IPS-18a (cell line): Measurements from ENCODE around the gene NAT8L.

Experiments
- H3K27ac ChIP-seq: one replicate; pipeline ENCODE4 v1.5.1; 2013; ENCODE audit warnings: low read length
- H3K27me3 ChIP-seq: one replicate; pipeline ENCODE4 v1.6.1; 2013; ENCODE audit warnings: mild to moderate bottlenecking, low read length; ENCODE audit not compliant: control insufficient read depth, insufficient read depth
- H3K36me3 ChIP-seq: one replicate; pipeline ENCODE4 v1.6.1; 2013; ENCODE audit warnings: low read depth, low read length; ENCODE audit not compliant: control insufficient read depth
- H3K4me1 ChIP-seq: one replicate; pipeline ENCODE4 v1.6.1; 2013; ENCODE audit warnings: low read depth, low read length; ENCODE audit not compliant: control insufficient read depth
- H3K4me3 ChIP-seq: one replicate; pipeline ENCODE4 v1.5.1; 2013; ENCODE audit warnings: low read length
- H3K9ac ChIP-seq: one replicate; pipeline ENCODE4 v1.6.1; 2013; ENCODE audit warnings: mild to moderate bottlenecking, low read length, moderate library complexity
- H3K9me3 ChIP-seq: one replicate; pipeline ENCODE4 v1.6.1; 2013; ENCODE audit warnings: low read depth, low read length; ENCODE audit not compliant: control insufficient read depth

The NAT8L gene

DNA sequence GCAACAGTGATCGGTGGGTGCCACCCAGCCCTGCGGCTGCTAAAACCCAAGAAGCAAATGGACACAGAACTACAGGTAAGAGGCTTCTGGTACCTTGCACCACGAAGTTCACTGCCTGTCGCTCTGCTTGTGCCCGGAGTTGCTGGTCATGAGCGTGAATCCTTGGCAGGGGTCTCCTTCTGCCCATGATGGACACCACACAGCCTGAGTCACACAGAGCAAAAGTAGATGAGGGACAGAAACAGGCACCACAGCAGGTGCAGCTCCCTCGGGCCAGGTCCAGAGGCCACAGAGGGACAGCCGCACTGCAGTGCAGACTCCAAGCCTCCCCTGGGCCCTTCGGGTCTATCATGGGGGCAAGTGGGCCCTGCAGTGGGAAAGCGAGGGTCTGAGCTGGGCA lies 22.4 kb downstream of the NAT8L start:
- Histone ChIP-seq H3K9me3 (no peaks in the 10 kb centered on the region), H3K4me1 (no peaks in the 10 kb centered on the region), H3K36me3 (no peaks in the 10 kb centered on the region), H3K27me3 (no peaks in the 10 kb centered on the region), H3K27ac (no peak overlapping the region), H3K9ac (no peak overlapping the region), H3K4me3 (no peak overlapping the region)

DNA sequence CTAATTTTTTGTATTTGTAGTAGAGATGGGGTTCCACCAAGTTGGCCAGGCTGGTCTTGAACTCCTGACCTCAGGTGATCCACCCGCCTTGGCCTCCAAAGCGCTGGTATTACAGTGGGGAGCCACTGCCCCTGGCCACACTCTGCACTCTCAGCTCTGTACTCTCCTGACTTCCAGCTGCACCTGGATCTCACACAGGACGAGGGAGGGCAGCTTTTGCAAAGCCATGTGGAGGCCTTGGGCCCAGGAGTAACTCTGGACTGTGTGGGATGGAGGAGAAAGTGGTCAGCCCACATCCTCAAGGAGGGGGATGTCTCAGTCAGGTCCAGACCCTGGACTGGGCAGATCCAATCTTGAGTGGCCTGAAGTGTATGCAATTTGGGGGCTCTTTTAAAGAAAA lies 23.0 kb downstream of the NAT8L start:
- Histone ChIP-seq H3K36me3 (no peaks in the 10 kb centered on the region), H3K9ac (no peak overlapping the region), H3K27me3 (no peaks in the 10 kb centered on the region), H3K4me3 (no peak overlapping the region), H3K9me3 (no peaks in the 10 kb centered on the region), H3K4me1 (no peaks in the 10 kb centered on the region), H3K27ac (no peak overlapping the region)

DNA sequence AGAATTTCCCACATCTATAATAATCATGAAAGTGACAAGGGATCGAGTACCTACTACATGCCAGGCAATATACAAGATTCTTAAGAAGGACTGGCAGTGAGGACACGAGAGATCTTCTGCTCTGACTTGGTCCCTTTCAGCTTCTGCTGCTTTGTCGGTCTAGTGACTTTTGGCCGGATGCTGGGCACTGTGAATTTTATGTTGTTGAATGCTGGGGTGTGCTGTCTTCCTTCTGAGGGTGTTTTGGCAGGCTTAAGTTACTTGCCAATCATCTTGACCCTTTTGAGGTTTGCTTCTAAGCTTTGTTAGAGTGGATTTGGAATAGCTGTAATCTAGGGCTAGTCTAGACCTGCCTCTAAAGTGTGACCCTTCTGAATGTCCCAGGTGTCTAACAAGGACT lies 23.5 kb downstream of the NAT8L start:
- no peaks in the 10 kb centered on the region for H3K4me1 ChIP-seq
- H3K27me3 ChIP-seq, result no peaks in the 10 kb centered on the region
- no peaks in the 10 kb centered on the region for H3K9me3 ChIP-seq
- H3K36me3 ChIP-seq, result no peaks in the 10 kb centered on the region
- no peak overlapping the region for H3K9ac ChIP-seq
- no peak overlapping the region for H3K27ac ChIP-seq
- no peak overlapping the region for H3K4me3 ChIP-seq

DNA sequence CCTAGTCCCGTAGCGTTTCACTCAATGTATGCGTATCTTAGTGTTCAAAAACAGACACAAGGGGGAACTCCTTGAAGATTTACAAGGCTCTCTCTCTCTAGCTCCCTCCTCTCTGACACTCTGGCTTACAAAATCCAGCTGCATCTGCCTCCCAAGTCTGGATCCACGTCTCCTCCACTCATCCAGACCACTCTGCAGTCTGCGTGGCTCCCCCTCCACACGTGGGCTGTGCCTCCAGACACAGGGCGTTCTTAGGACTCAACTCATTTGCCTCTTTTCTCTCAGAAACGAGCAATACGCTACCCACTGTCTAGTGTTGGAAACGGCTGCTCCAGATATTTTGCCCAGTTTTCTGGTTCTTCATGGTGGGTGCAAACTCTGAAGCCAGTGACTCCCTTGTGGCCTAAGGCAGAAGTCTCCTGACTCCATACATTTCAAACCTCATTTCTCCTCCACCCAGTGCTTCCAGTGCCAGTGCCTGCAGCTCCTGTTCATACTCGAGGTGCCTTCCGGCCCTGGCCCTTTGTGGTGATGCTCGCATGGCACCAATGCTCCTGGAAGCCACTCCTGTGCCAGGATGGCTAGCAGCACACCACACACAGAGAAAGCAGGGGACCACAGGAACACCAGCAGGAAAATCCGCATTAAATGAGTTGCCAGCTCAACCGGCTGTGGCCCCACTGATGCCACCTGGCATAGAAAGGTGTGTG lies 24.1 kb downstream of the NAT8L start:
- Histone ChIP-seq H3K36me3 (no peaks in the 10 kb centered on the region), H3K27ac (no peak overlapping the region), H3K4me1 (no peaks in the 10 kb centered on the region), H3K4me3 (no peak overlapping the region), H3K27me3 (no peaks in the 10 kb centered on the region), H3K9ac (no peak overlapping the region), H3K9me3 (no peaks in the 10 kb centered on the region)

DNA sequence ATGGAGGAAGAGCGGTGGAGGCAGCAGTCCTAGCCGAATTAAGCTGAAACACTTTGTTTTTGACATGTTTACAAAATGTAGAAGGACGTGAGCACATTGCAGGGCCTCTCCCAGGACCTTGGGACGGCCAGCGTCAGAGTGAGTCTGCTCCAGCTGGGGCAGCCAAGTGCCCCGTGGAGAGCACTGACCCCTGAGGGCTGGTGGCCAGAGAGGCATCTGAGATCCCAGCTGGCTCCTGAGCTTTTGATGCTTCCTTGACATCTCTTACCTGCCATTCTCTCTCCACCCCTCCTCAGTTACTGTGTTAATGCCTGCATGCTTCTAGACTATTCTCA lies 24.7 kb downstream of the NAT8L start:
- Histone ChIP-seq H3K27me3 (no peaks in the 10 kb centered on the region), H3K4me1 (no peaks in the 10 kb centered on the region), H3K36me3 (no peaks in the 10 kb centered on the region), H3K27ac (no peak overlapping the region), H3K4me3 (no peak overlapping the region), H3K9me3 (no peaks in the 10 kb centered on the region), H3K9ac (no peak overlapping the region)

DNA sequence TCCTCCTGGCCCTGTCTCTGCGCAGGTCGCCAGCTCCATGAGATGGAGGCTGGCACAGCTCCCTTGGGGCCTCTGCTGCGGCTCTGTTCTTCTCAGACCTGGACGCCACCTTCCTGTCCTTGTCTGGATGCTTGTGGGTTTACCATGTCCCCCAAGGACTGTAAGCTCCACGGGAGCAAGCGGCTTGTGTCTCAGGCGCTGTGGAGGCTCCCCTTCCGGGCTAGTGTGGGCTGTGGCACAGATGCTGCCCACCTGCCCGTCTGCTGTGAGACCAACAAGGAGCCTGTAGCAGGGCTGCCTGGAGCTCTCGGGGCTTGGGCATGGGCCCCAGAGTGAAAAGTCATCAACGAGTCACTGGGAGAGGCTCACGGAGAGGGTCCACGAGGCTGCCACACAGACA lies 25.2 kb downstream of the NAT8L start:
- Histone ChIP-seq H3K4me1 (no peaks in the 10 kb centered on the region), H3K36me3 (no peaks in the 10 kb centered on the region), H3K4me3 (no peak overlapping the region), H3K27me3 (no peaks in the 10 kb centered on the region), H3K27ac (no peak overlapping the region), H3K9me3 (no peaks in the 10 kb centered on the region), H3K9ac (no peak overlapping the region)

DNA sequence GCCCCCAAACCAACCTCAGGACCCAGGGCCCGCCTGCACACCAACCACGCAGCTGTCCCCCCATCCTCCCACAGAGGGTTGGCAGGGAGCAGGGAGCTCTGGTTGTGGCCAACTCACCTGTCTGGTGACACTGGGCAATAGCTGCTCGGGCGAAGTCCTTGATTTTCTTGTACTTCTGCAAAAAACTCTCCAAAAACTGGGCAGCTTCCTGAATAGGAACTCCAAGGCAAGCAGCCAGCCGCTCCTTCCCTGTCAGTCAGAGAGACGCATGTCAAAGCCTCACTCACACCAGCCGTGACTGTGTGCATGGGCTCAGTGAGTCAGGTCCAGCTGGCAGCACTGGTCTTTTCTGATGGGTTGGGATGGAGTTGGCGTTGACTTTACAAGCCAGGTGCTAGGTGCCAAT lies 26.4 kb downstream of the NAT8L start:
- H3K27ac ChIP-seq, result no peak overlapping the region
- H3K27me3 ChIP-seq, result no peaks in the 10 kb centered on the region
- no peaks in the 10 kb centered on the region for H3K4me1 ChIP-seq
- H3K9me3 ChIP-seq, result no peaks in the 10 kb centered on the region
- no peaks in the 10 kb centered on the region for H3K36me3 ChIP-seq
- no peak overlapping the region for H3K4me3 ChIP-seq
- no peak overlapping the region for H3K9ac ChIP-seq

DNA sequence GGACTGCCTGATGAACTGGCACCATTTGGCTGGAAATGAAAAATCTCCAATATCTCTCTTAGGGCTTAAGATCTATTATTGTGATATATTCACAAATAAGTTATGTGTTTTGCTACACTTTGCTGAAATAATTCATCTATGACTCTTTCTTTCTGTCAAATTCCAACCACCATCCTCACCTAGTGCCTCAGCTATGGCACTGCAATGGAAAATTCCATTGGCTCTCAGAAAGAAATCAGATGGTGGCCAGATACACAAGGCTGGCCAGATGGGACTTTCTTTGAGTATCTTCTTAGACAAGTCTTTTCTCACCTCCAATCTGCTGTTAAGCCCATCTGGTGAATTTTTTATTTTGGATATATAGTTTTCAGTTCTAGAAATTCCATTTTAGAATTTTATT lies 28.0 kb downstream of the NAT8L start:
- no peaks in the 10 kb centered on the region for H3K27me3 ChIP-seq
- no peaks in the 10 kb centered on the region for H3K9me3 ChIP-seq
- H3K4me3 ChIP-seq, result no peak overlapping the region
- no peaks in the 10 kb centered on the region for H3K4me1 ChIP-seq
- no peak overlapping the region for H3K27ac ChIP-seq
- H3K9ac ChIP-seq, result no peak overlapping the region
- H3K36me3 ChIP-seq, result no peaks in the 10 kb centered on the region

DNA sequence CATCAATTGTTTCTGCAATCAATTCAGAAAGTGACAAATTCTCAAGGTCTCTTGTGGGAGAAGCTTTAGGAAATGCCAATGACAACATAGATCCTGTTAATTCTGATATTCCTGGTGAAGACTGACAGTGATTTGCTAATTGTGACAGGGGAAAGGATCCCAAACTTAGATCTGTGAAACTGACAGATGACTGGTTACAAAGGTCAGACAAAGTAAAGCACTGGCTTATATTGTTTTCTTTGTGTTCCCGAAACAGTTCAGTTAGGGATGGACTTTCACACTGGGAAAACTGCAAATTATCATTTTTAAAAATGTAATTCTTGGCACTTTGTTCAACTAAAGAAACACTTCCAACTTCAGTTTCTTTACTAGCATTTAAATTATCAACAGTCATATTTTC lies 30.1 kb downstream of the NAT8L start:
- no peaks in the 10 kb centered on the region for H3K36me3 ChIP-seq
- no peak overlapping the region for H3K4me3 ChIP-seq
- H3K9ac ChIP-seq, result no peak overlapping the region
- no peaks in the 10 kb centered on the region for H3K4me1 ChIP-seq
- H3K9me3 ChIP-seq, result no peaks in the 10 kb centered on the region
- no peaks in the 10 kb centered on the region for H3K27me3 ChIP-seq
- H3K27ac ChIP-seq, result no peak overlapping the region

DNA sequence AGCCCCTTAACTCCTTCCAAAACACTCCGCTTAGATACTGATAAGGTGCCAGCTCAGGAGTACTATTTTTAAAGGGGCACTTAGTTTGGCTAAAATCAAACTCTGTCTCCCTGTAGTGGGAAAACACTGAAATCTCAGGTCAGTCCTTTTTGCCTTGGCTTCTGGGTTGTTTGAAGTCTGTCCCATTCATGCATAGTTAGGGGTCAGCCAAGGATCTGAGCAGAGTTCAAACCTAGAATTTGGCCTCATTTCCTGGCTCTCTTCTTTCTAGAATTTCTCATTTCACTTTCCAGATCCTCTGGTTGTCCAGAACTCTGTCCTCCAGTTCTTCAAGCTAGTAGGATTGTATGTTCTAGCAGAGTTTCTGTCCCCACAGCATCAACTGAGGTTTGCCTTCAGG lies 31.5 kb downstream of the NAT8L start:
- Histone ChIP-seq H3K4me3 (no peak overlapping the region), H3K36me3 (no peaks in the 10 kb centered on the region), H3K9ac (no peak overlapping the region), H3K27ac (no peak overlapping the region), H3K4me1 (no peaks in the 10 kb centered on the region), H3K27me3 (no peaks in the 10 kb centered on the region), H3K9me3 (no peaks in the 10 kb centered on the region)

DNA sequence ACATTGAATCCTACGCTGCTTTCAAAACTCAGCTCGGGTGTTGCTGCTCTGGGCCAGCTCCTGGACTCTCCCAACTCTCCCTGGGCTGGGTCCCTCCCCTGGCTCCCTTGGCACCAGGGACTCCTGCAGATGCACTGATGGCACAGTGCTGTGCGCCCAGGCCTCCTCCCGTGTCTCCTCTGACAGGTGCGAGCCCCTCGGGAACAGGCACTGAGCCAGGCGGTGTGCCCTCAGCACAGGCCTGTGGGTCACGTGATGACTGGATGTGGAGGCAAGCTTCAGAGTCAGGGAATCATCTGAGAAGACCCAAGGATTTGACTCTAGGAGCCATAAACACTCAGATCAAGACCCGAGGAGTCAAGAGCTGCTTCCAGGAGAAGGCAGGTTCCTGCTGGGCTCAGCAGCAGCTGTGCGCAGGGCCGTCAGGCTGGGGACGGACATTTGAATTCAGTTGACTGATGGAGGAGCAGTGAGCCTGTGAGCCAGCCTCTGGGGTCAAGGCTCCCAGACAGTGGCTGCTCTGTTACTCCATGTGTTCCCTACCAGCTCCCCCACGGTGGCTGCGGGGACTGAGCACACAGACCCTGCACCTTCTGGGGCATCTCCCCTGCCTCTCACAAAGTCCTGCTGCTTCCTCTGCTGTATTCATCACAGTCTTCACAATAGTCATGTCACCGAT lies 33.0 kb downstream of the NAT8L start:
- H3K27ac ChIP-seq, result no peak overlapping the region
- H3K9me3 ChIP-seq, result no peaks in the 10 kb centered on the region
- no peaks in the 10 kb centered on the region for H3K4me1 ChIP-seq
- H3K36me3 ChIP-seq, result no peaks in the 10 kb centered on the region
- no peaks in the 10 kb centered on the region for H3K27me3 ChIP-seq
- no peak overlapping the region for H3K9ac ChIP-seq
- no peak overlapping the region for H3K4me3 ChIP-seq

DNA sequence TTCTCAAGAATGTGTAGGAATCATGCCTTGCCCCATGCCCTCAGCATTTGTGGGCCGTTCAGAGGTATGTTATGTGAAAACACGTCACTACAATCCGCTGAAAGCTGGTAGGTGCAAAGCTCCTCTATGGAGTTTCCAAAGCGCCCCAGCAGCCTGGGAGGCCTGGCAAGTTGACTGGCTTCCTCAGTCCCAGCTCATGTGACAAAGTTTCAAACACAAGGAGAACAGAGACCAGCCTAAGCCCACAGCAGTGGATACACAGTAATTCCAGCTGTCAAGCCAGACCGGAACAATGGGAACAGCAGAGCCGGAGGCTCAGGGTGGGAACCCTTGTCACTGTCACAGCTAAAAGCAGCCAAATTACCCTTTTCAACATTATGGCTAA lies 33.5 kb downstream of the NAT8L start:
- no peaks in the 10 kb centered on the region for H3K4me1 ChIP-seq
- no peaks in the 10 kb centered on the region for H3K36me3 ChIP-seq
- H3K27me3 ChIP-seq, result no peaks in the 10 kb centered on the region
- no peak overlapping the region for H3K4me3 ChIP-seq
- no peaks in the 10 kb centered on the region for H3K9me3 ChIP-seq
- no peak overlapping the region for H3K27ac ChIP-seq
- H3K9ac ChIP-seq, result no peak overlapping the region
